Motor neuron (in vitro differentiated cells): Measurements from ENCODE around the gene SNRPD2. TPM values are rescaled to one million over a fixed set of nuclear protein-coding genes. Genes with fewer than 3 reads are reported as not detected.
"Not testable (repeated sequence)": the region's sequence is repeated elsewhere in the genome, so short reads cannot be mapped to it uniquely, and the experiment has no call there.

Experiments used
- ATAC-seq, 8 experiments: fragments of 200-7000 bp; cut with Tn5 transposase; replicated peaks in 6 of 8; 2 replicates each; pipeline ENCODE4 v1.8.0; 2021; ENCODE audit warnings: mild to moderate bottlenecking in 8 of 8, moderate library complexity in 8 of 8
- H3K27ac ChIP-seq, 2 donors: fragments of 250-450 bp; sonication (Bioruptor Pico); 2 replicates each; pipeline ENCODE4 v1.9.0; 2021; ENCODE audit warnings: antibody characterized with exemption in 2 of 2, mild to moderate bottlenecking in 2 of 2, moderate library complexity in 1 of 2
- H3K4me1 ChIP-seq, 2 donors: fragments of 250-450 bp; sonication (Bioruptor Pico); replicated peaks in 1 of 2; 2 replicates each; pipeline ENCODE4 v1.6.1; 2021; ENCODE audit warnings: antibody characterized with exemption in 2 of 2, mild to moderate bottlenecking in 2 of 2, moderate library complexity in 1 of 2
- H3K4me3 ChIP-seq, 5 donors: fragments of 250-450 bp; sonication (Bioruptor Pico); 2 replicates each; pipeline ENCODE4 v1.9.0; 2021; ENCODE audit warnings: antibody characterized with exemption in 5 of 5, mild to moderate bottlenecking in 5 of 5, moderate library complexity in 4 of 5
- WGBS, 10 experiments: fragments of 450-650 bp; shearing (Covaris generic); methylation state at CpG; one replicate each; pipeline ENCODE4 v1.0.0; 2022; 5-methylcytosine and 5-hydroxymethylcytosine counted together
- in situ Hi-C, 9 experiments: fragments of 400-800 bp; cut with MboI; loops; one replicate each; pipeline ENCODE4 v1.15.0; 2021; ENCODE audit warnings: low sequenced_read_pairs in 9 of 9, low pct_unique_long_range_greater_than_20kb in 2 of 9; ENCODE audit not compliant: unreplicated experiment in 9 of 9
- total RNA-seq, 8 experiments: library from RNA; unstranded; fragments of 300-600 nt; gene quantifications; 2 replicates each; pipeline versions ENCODE4 v1.2.3 to v1.2.4, GENCODE V29; 2022

SNRPD2 gene
- total RNA-seq, 8 experiments from 2014 or later, result 501 to 723 (median 595) TPM

GRCh38 chr19:45685045-45685444 is 6.7 kb downstream of the SNRPD2 start:
- not testable (repeated sequence) for H3K27ac ChIP-seq, ATAC-seq, H3K4me3 ChIP-seq, H3K4me1 ChIP-seq
- in situ Hi-C loops, result loop anchor here in 1 of 9 experiments (25.0 kb wide), 1 partner anchor 173 kb away; the partner anchor contains the start of gene VASP
- WGBS, 10 experiments, result 83 to 100% (median 98%) methylated on average over 1 to 5 of the region's 11 CpGs; no CpG with 5 or more reads in 4 of the 10 experiments

- Histone ChIP-seq H3K27ac (no peak overlapping the region), H3K4me1 (peaks cover 0 to 4% of the 10 kb centered on the region in 2 donors), H3K4me3 (no peak overlapping the region)
- ATAC-seq, result no peak
- 40 to 100% (median 62%) methylated on average over 1 to 5 of the region's 5 CpGs; no CpG with 5 or more reads in 6 of the 10 experiments for WGBS, 10 experiments
- in situ Hi-C loops, result loop anchor here in 1 of 9 experiments (25.0 kb wide), 1 partner anchor 171 kb away; the partner anchor contains the start of gene VASP
Measured at GRCh38 chr19:45682908-45683307, 8.8 kb downstream of the SNRPD2 start.

- WGBS, 10 experiments, result 52 to 80% (median 71%) methylated on average over 1 to 7 of the region's 8 CpGs; no CpG with 5 or more reads in 1 of the 10 experiments
- in situ Hi-C loops, result loop anchor here in 1 of 9 experiments (25.0 kb wide), 1 partner anchor 170 kb away; the partner anchor contains the start of gene VASP
- Histone ChIP-seq H3K4me3 (no peak overlapping the region), H3K4me1 (peaks cover 0 to 5% of the 10 kb centered on the region in 2 donors), H3K27ac (no peak overlapping the region)
- ATAC-seq, result no peak
Measured at GRCh38 chr19:45682117-45682516, 9.6 kb downstream of the SNRPD2 start.

GRCh38 chr19:45681391-45682015 is 10.2 kb downstream of the SNRPD2 start:
- peak; percentile 71 to 93 (median 82) for ATAC-seq
- Histone ChIP-seq H3K27ac (no peak overlapping the region), H3K4me1 (peaks cover 0 to 8% of the 10 kb centered on the region in 2 donors), H3K4me3 (peak overlapping the region; percentile 13 to 27 (median 19))
- whole genome bisulfite sequencing, 10 experiments, result 0 to 40% (median 5%) methylated on average over 3 to 9 of the region's 51 CpGs
- in situ Hi-C loops, result loop anchor here in 1 of 9 experiments (25.0 kb wide), 1 partner anchor 169 kb away; the partner anchor contains the start of gene VASP

GRCh38 chr19:45677351-45678230 is 14.2 kb downstream of the SNRPD2 start:
- 0 to 90% (median 20%) methylated on average over 1 to 19 of the region's 49 CpGs; no CpG with 5 or more reads in 1 of the 10 experiments for WGBS, 10 experiments
- peak in 7 of 8 experiments; percentile 5 to 84 (median 82) for ATAC-seq
- in situ Hi-C loops, result loop anchor here in 1 of 9 experiments (25.0 kb wide), 1 partner anchor 165 kb away; the partner anchor contains the start of gene VASP
- Histone ChIP-seq H3K4me3 (peak overlapping the region; percentile 7 to 20 (median 11)), H3K4me1 (peaks cover 0 to 8% of the 10 kb centered on the region in 2 donors), H3K27ac (no peak overlapping the region)

GRCh38 chr19:45676851-45677263 is 14.9 kb downstream of the SNRPD2 start:
- H3K4me1 ChIP-seq, result peaks cover 0 to 8% of the 10 kb centered on the region in 2 donors
- H3K4me3 ChIP-seq, result peak overlapping the region in 4 of 5 donors; percentile 9 to 20 (median 14)
- H3K27ac ChIP-seq, result no peak overlapping the region
- ATAC-seq, result peak in 6 of 8 experiments; percentile 14 to 53 (median 48)
- in situ Hi-C loops, result loop anchor here in 1 of 9 experiments (25.0 kb wide), 1 partner anchor 165 kb away; the partner anchor contains the start of gene VASP
- 0% methylated on average over 1 to 5 of the region's 28 CpGs; no CpG with 5 or more reads in 8 of the 10 experiments for WGBS, 10 experiments

GRCh38 chr19:45674946-45675345 is 16.8 kb downstream of the SNRPD2 start:
- in situ Hi-C loops, result loop anchor here in 1 of 9 experiments (25.0 kb wide), 1 partner anchor 163 kb away; the partner anchor contains the start of gene VASP
- Histone ChIP-seq H3K4me3 (no peak overlapping the region), H3K27ac (no peak overlapping the region), H3K4me1 (peaks cover 0 to 7% of the 10 kb centered on the region in 2 donors)
- no peak for ATAC-seq
- WGBS, 10 experiments, result 55 to 100% (median 79%) methylated on average over 1 to 5 of the region's 7 CpGs; no CpG with 5 or more reads in 4 of the 10 experiments

- in situ Hi-C loops, result no loop called here
- Histone ChIP-seq H3K4me3 (peak overlapping the region in 2 of 5 donors; percentile 22 to 24), H3K4me1 (peaks cover 4 to 7% of the 10 kb centered on the region in 2 donors), H3K27ac (no peak overlapping the region)
- no CpG with 5 or more reads among the region's 42 CpGs for WGBS, 10 experiments
- peak in 7 of 8 experiments; percentile 17 to 77 (median 53) for ATAC-seq
Measured at GRCh38 chr19:45670670-45671453, 20.9 kb downstream of the SNRPD2 start.

- peak overlapping the region; percentile 29 to 55 (median 49) for H3K4me3 ChIP-seq
- peaks cover 4 to 7% of the 10 kb centered on the region in 2 donors for H3K4me1 ChIP-seq
- peak in 2 of 8 experiments; percentile 0 to 5 for ATAC-seq
- H3K27ac ChIP-seq, result peak overlapping the region in 1 of 2 donors; percentile 24
- WGBS, 10 experiments, result 0 to 10% (median 0%) methylated on average over 2 to 13 of the region's 19 CpGs; no CpG with 5 or more reads in 3 of the 10 experiments
- in situ Hi-C loops, result no loop called here
Measured at GRCh38 chr19:45668342-45668871, 23.3 kb downstream of the SNRPD2 start.

- 30 to 74% methylated on average over 2 to 3 of the region's 15 CpGs; no CpG with 5 or more reads in 8 of the 10 experiments for WGBS, 10 experiments
- in situ Hi-C loops, result no loop called here
- Histone ChIP-seq H3K27ac (peak within 1 kb of the TSS in 1 of 2 donors; percentile 33), H3K4me1 (peaks cover 4 to 7% of the 10 kb centered on the region in 2 donors), H3K4me3 (peak within 1 kb of the TSS; percentile 29 to 55 (median 49))
- peak; percentile 7 to 72 (median 64) for ATAC-seq
Measured at GRCh38 chr19:45667620-45668341, 24.0 kb downstream of the SNRPD2 start, which contains the start of gene GIPR. Gene GIPR, plus strand, starts transcription at chr19:45668221. Its CDS starts 1,300 bp downstream, at chr19:45669521.

GRCh38 chr19:45664575-45664974 is 27.2 kb downstream of the SNRPD2 start:
- no peak overlapping the region for H3K27ac ChIP-seq
- H3K4me3 ChIP-seq, result no peak overlapping the region
- in situ Hi-C loops, result no loop called here
- 33 to 83% (median 66%) methylated on average over 2 to 7 of the region's 7 CpGs; no CpG with 5 or more reads in 6 of the 10 experiments for WGBS, 10 experiments
- peaks cover 4% of the 10 kb centered on the region in 2 donors for H3K4me1 ChIP-seq
- no peak for ATAC-seq
